NCI-H774 (cell line): ENCODE measurements around the gene CFAP221.

Source experiments
- DNase-seq: peaks from one replicate; lab custom pipeline; 2025; lab: John Stamatoyannopoulos, UW

CFAP221 gene

GRCh38 chr2:119645173-119645855 lies 101.1 kb downstream of the CFAP221 start:
- no peak for DNase-seq

GRCh38 chr2:119646149-119646548 lies 101.9 kb downstream of the CFAP221 start:
- DNase-seq, result no peak

DNA sequence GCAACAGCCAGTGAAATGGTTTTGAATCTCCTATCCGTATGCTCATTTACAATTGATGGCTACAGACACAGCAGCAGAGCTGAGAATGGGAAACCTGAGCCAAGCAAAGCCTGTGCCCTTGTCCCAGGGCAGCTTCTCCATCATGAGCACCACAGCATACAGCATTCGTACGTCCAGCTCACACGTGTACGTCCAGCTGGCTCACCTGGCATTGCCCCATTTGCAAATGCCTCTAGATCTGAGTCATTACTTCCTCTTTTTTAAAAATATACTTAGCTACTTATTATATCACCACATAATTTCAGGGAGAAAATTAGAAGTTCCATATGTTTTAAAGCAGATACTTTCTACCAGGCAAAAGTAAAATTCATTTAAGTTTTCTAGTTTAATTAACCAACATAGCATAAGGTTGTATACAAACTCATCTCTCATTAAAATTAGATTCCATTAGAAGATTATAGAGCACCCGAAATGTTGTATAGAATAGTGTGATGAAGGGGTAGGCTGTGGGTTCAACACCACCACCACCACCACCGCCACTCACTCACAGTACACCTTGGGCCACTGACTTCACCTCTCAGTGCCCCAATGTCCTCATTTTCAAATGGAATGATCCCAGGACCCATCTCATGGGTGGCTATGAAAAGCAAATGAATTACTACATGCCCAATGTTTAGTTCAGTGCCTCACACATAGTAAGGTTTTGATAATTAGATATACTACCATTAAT lies 103.4 kb downstream of the CFAP221 start:
- no peak for DNase-seq

- DNase-seq, result no peak
These were observed 105.2 kb downstream of the CFAP221 start for GRCh38 chr2:119649364-119649917.

DNA sequence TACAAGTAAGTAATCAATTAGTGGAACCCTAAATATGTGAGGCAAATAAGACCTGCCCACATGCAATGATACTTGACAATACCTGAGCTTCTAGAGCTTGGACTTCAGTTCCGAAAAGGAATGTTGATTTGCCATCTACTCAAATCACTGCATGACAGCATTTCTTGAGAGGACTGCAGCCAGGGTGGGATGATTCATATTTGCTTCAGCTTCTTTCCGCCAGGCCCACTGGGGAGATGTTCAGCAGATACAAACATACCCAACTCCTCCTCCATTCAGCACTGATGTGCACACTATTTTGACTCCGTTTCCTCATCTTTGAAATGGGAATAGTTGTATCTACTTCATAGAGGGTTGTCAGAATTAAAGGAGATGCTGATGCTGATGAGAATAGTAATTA lies 106.0 kb downstream of the CFAP221 start:
- no peak for DNase-seq

GRCh38 chr2:119650846-119651370 lies 106.7 kb downstream of the CFAP221 start:
- DNase-seq, result no peak

DNA sequence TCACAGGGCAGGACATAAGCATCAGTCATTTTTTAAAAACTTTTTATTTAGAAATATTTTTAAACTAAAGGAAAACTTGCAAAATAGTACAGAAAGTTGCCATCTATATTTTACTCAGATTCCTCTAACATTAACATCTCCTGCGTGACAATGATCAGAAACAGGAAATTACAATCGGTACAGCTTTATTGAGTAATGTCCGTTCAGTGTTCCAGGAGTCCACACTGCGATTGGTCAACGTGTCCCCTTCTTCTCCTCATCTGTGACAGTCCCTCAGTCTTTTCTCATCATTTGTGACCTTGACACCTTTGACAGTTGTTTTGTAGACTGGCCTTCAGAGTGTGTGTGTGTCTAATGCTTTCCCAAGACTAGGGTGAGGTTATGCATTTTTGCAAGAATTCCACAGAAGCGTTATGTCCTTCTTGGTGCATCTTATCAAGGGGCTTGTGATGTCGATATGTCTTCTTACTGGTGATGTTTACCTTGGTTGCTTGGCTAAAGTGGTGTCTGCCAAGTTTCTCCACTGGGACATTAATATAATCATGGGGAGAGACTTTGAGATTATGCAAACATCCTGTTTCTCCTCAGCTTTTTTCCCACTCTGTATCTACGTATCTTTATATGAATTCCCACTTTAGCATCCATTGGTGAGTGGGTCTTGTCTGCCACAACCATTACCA lies 113.4 kb downstream of the CFAP221 start:
- DNase-seq, result no peak

DNA sequence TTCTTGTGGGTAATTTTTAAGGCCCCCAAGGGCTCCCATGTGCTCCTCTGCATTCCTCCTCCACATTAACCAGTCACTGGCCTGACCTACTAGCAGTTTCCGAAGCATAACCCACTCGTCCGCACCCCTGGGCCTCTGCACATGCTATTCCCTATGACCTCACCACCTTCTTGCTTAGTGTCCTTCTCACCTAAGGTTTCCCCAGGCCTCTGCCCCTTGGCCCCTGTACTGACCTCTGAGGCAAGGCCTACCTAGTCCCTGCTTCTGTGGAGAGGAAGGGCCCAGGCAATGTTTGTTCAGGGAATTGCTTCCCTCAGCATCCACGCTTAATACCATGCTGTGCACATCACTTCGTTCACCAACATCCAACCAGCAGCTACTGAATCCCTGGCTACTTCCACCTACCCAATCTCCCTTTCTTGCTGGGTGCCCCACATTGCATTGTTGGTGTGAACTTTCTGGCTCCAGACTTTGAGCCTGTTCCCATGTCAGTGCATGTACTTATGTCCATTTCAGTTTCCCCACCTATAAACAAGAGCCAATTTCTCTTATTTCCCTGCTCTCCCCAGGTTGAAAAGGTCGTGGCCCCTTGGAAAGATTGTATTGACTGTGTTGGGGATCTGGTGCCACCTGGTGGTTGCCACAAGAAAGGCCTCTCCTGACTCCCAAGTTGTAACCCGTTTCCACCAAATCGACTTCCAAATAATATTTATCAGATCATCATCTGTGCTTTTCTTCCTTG lies 115.5 kb downstream of the CFAP221 start:
- DNase-seq, result no peak

GRCh38 chr2:119660343-119660658 lies 116.1 kb downstream of the CFAP221 start:
- DNase-seq, result no peak

DNA sequence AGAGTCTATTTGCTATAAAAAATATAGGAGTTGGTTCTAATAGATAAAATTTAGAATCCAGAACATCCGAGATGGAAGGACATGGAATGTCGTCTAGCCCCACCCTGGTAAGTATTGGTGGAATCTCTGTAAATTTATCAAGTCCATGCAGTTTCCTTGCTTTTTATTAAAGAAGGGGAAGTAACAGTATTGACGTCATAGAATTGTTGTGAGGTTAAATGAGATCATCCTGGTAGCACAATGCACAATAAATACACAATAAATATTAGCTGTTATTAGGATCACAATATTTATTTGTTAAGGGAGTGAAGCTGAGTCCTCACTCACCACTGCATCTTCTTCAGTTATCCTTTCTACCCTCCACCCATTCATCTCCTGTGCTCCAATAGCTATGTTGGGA lies 118.0 kb downstream of the CFAP221 start:
- DNase-seq, result no peak

DNA sequence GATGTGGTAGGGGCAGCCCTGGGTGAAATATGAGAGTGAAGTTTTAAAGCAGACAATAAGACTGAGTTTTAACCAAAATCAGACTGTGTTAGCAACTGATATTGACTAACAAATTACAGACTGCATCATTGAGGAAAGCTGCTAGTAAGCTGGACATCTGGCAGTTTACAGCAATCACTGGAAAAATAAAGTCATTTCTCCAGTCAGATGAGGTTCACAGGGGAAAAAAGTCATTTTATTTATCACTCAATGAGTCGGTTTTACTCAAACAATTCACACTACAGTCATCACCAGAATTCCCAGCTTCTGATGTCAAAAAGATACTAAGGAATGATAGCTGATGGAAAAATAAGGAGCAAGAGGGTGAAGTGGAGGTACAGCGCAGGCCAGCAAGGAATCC lies 124.3 kb downstream of the CFAP221 start:
- DNase-seq, result no peak

- DNase-seq, result no peak
These were observed 126.8 kb downstream of the CFAP221 start for GRCh38 chr2:119671016-119671415.

DNA sequence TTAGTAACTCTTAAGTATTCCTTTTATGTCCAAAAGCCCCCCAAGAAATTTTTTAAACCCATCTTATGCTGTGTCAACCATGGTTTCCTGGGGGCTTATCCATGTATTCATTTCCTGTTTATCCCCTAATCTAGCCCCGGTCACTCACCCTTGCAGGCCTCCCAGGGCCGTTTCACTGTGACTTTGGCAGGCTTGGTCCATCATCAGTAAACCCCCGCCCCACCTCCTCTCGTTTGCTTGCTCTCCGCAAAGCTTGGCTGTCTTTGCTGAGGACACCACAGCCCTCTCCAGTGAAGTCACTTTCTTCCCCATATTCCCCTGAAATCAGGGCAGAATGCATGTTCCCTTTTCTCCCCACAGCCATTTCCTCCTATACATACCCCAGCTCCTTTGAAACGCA lies 127.5 kb downstream of the CFAP221 start:
- DNase-seq, result no peak

GRCh38 chr2:119672161-119672862 lies 128.1 kb downstream of the CFAP221 start:
- DNase-seq, result no peak

GRCh38 chr2:119673796-119674195 lies 129.5 kb downstream of the CFAP221 start:
- DNase-seq, result no peak

DNA sequence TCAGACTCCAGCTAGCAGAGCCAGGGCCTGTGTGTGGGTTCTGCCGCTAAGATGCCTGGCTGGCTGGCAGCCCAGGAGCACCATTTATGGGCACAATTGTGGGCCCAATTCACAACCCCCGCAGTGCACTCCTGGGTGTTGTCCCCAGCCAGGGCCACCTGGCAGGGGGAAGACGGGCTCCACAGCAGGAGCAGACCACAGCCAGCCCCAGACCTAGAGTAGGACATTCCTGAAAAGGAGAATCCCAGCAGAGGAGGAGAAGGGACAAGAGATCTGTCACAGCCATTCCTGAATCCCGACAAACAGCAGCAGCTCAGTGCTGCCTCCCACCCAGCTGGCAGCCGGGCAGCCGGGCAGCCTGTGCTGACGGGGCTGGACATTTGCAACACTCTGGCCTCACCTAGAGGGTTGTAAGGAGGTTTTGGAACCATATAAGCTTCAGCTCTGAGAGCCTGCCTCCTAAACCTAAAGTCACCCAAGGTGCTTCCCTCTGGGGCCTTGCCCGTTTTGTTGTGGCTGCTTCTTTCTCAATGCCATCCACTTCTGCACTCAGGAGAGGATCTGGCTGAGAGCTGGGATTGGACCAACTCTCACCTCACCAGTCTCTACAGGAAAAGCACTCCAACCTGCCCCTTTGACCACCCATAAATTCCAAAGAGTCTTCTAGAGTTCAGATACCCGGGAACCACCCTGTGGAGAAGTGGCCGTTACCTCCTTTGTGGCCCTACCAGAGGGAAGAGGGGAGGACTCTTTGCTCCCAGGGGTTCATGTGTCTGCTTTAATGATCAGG lies 130.7 kb downstream of the CFAP221 start:
- DNase-seq, result no peak

GRCh38 chr2:119678021-119678656 lies 133.9 kb downstream of the CFAP221 start:
- peak; percentile 87 for DNase-seq

- DNase-seq, result no peak
These were observed 135.2 kb downstream of the CFAP221 start for GRCh38 chr2:119679526-119679837.

DNA sequence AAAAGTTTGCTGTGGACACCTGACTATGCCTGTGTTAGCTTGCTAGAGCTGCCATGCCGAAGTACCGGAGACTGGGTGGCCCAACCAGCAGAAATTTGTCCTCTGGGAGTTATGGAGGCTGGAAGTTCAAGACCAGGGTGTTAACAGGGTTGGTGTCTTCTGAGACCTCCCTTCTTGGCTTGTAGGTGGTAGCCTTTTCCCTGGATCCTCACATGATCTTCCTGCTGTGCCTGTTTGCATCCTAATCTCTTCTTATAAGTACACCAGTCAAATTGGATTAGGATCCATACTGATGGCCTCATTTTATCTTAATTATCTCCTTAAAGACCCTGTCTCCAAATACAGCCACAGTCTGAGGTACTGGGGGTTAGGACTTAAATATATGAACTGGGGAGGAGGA lies 135.6 kb downstream of the CFAP221 start:
- no peak for DNase-seq

- DNase-seq, result no peak
These were observed 136.4 kb downstream of the CFAP221 start for GRCh38 chr2:119680457-119681202.
